CD14-positive monocyte (primary cell): Measurements from ENCODE around the gene DUS2. TPM values are rescaled to one million over a fixed set of nuclear protein-coding genes. Genes with fewer than 3 reads are reported as not detected.

Experiments used
- DNase-seq, 3 donors: peaks; one replicate each; pipeline ENCODE4 v3.0.0-alpha.2; 2011 to 2022
- H2AFZ ChIP-seq: 2 replicates; pipeline ENCODE4 v1.6.0; 2012; ENCODE audit warnings: mild to moderate bottlenecking, low read depth, low read length, inconsistent platforms; ENCODE audit not compliant: insufficient read depth, poor library complexity, severe bottlenecking
- H3K27ac ChIP-seq, 2 donors: 1 replicate in 1 of 2; 2 replicates in 1 of 2; pipeline ENCODE4 v1.5.1; 2012 to 2013; ENCODE audit warnings: low read length in 2 of 2, control low read depth in 1 of 2, inconsistent platforms in 1 of 2, low read depth in 1 of 2, mild to moderate bottlenecking in 1 of 2
- H3K27me3 ChIP-seq, 2 donors: one replicate each; pipeline versions ENCODE4 v1.6.0 to v1.6.1; 2011 to 2013; ENCODE audit warnings: low read length in 2 of 2; ENCODE audit not compliant: control insufficient read depth in 2 of 2, insufficient read depth in 2 of 2
- H3K36me3 ChIP-seq, 2 donors: replicated peaks in 1 of 2; 1 replicate in 1 of 2; 2 replicates in 1 of 2; pipeline versions ENCODE4 v1.5.1 to v1.6.1; 2012 to 2013; ENCODE audit warnings: low read length in 2 of 2, control low read depth in 1 of 2, inconsistent platforms in 1 of 2, mild to moderate bottlenecking in 1 of 2; ENCODE audit not compliant: insufficient read depth in 2 of 2, control insufficient read depth in 1 of 2
- H3K4me1 ChIP-seq, 2 donors: 1 replicate in 1 of 2; 2 replicates in 1 of 2; pipeline versions ENCODE4 v1.5.1 to v1.6.1; 2012 to 2013; ENCODE audit warnings: low read length in 2 of 2, control low read depth in 1 of 2, inconsistent platforms in 1 of 2, mild to moderate bottlenecking in 1 of 2, moderate library complexity in 1 of 2; ENCODE audit not compliant: insufficient read depth in 2 of 2, control insufficient read depth in 1 of 2
- H3K4me2 ChIP-seq: replicated peaks from 2 replicates; pipeline ENCODE3; 2012; ENCODE audit warnings: low read length, moderate library complexity, mild to moderate bottlenecking; ENCODE audit not compliant: poor library complexity, severe bottlenecking; ENCODE audit errors: extremely low read depth
- H3K4me3 ChIP-seq, 3 experiments: fragments of 200-600 bp in 1 of 3; sonication (generic) in 1 of 3; replicated peaks in 1 of 3; 1 replicate in 2 of 3; 2 replicates in 1 of 3; pipeline ENCODE4 v1.5.1; 2011 to 2013; ENCODE audit warnings: low read length in 3 of 3, mild to moderate bottlenecking in 3 of 3, control low read depth in 2 of 3, low read depth in 2 of 3, inconsistent platforms in 1 of 3, moderate library complexity in 1 of 3
- H3K79me2 ChIP-seq: 2 replicates; pipeline ENCODE4 v1.6.0; 2012; ENCODE audit warnings: mild to moderate bottlenecking, control low read depth, inconsistent platforms, low read length, moderate library complexity; ENCODE audit not compliant: insufficient read depth
- H3K9ac ChIP-seq: 2 replicates; pipeline ENCODE4 v1.6.0; 2017; ENCODE audit warnings: low read length, mild to moderate bottlenecking; ENCODE audit not compliant: insufficient read depth, poor library complexity, severe bottlenecking
- H3K9me3 ChIP-seq, 2 donors: replicated peaks in 1 of 2; 1 replicate in 1 of 2; 2 replicates in 1 of 2; pipeline versions ENCODE4 v1.5.1 to v1.6.1; 2012 to 2013; ENCODE audit warnings: low read length in 2 of 2, control low read depth in 1 of 2; ENCODE audit not compliant: control insufficient read depth in 1 of 2, insufficient read depth in 1 of 2
- H4K20me1 ChIP-seq: 2 replicates; pipeline ENCODE4 v1.6.0; 2012; ENCODE audit warnings: mild to moderate bottlenecking, low read length, control low read depth, moderate library complexity; ENCODE audit not compliant: insufficient read depth
- H3K27ac Mint-ChIP-seq, 7 donors: one replicate each; pipeline ENCODE4 v1.8.0; 2020; ENCODE audit warnings: mild to moderate bottlenecking in 7 of 7, mixed read lengths in 7 of 7, moderate library complexity in 6 of 7, inconsistent platforms in 2 of 7
- H3K27me3 Mint-ChIP-seq, 3 donors: one replicate each; pipeline ENCODE4 v1.8.0; 2021 to 2022; ENCODE audit warnings: low read depth in 3 of 3, mild to moderate bottlenecking in 3 of 3, mixed read lengths in 3 of 3, moderate library complexity in 3 of 3, inconsistent platforms in 1 of 3
- H3K36me3 Mint-ChIP-seq, 2 donors: one replicate each; pipeline ENCODE4 v1.8.0; 2020; ENCODE audit warnings: mixed read lengths in 2 of 2, inconsistent platforms in 1 of 2, mild to moderate bottlenecking in 1 of 2
- H3K4me1 Mint-ChIP-seq: one replicate; pipeline ENCODE4 v1.8.0; 2020; ENCODE audit warnings: mild to moderate bottlenecking, mixed read lengths
- H3K4me3 Mint-ChIP-seq, 2 donors: one replicate each; pipeline ENCODE4 v1.8.0; 2020; ENCODE audit warnings: mild to moderate bottlenecking in 2 of 2, mixed read lengths in 2 of 2, moderate library complexity in 1 of 2
- H3K9me3 Mint-ChIP-seq, 7 donors: one replicate each; pipeline ENCODE4 v1.8.0; 2020 to 2022; ENCODE audit warnings: mixed read lengths in 7 of 7, mild to moderate bottlenecking in 6 of 7, moderate library complexity in 6 of 7, inconsistent platforms in 2 of 7
- WGBS: methylation state at CpG from one replicate; pipeline ENCODE4 v1.1.5; 2013; ENCODE audit warnings: missing lambda C conversion rate; ENCODE audit not compliant: insufficient coverage; 5-methylcytosine and 5-hydroxymethylcytosine counted together
- intact Hi-C, 2 donors: fragments of 100-400 bp; cut with micrococcal nuclease; formaldehyde crosslinking; loops; one replicate each; pipeline versions ENCODE4 v1.15.0 to v1.15.1; 2023
- polyA plus RNA-seq, 3 donors: library from polyadenylated mRNA; depleted of rRNA in 1 of 3; unstranded in 2 of 3; stranded (reverse) in 1 of 3; fragments of 300-500 nt in 2 of 3; fragments of >200 nt in 1 of 3; fragmentation: Illumina TruSeq in 2 of 3; gene quantifications; 1 replicate in 2 of 3; 2 replicates in 1 of 3; pipeline ENCODE4 v1.2.3, GENCODE V29; 2012 to 2021
- TF ChIP-seq, protein P1 (sequence below): fragments of 200-600 bp; IDR thresholded peaks from one replicate; pipeline ENCODE4 v1.8.0; 2022; ENCODE audit warnings: antibody characterized with exemption, mild to moderate bottlenecking

Gene DUS2
- polyA plus RNA-seq, 3 donors: 18.4 to 40.7 (median 33.2) TPM

DNA sequence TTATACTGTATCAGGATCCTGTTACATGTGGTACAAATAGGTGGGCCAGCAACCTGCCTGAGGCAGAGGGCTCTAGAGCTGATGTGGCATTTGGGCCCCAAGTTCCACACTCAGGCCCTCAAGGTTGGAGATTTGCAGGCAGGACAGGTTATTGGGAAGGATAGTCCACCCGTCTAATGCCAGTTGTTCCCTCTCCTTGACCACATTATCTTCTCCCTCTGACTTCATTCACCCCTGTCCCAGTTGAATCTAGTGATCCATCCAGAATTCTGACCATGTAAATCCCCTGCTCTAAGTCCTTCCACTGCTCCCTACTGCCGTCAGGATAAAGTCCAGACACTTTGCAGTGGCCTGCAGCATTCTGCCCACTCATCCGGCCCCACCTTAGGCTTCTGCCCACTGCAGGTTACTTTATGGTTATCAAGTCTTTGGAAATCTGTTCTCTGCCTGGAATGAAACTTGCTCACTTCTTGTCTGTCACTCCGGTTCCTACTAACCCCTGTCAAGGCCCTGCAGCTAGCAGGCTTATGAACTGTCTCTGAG is 60.2 kb downstream of the DUS2 start:
- Histone ChIP-seq H3K4me1 (peaks cover 66 to 85% of the 10 kb centered on the region in 2 donors), H3K27me3 (no peaks in the 10 kb centered on the region), H2AFZ (peak overlapping the region; percentile 99), H3K36me3 (peaks cover 5 to 10% of the 10 kb centered on the region in 2 donors), H3K79me2 (peaks cover 37% of the 10 kb centered on the region), H3K27ac (peak overlapping the region; percentile 8 to 91), H4K20me1 (peaks cover 26% of the 10 kb centered on the region), H3K9me3 (no peaks in the 10 kb centered on the region), H3K4me2 (peak overlapping the region; percentile 100), H3K9ac (no peak overlapping the region), H3K4me3 (peak overlapping the region in 1 of 3 experiments; percentile 98)
- Mint-ChIP-seq H3K36me3 (peaks cover 7 to 20% of the 10 kb centered on the region in 2 donors), H3K4me1 (peaks cover 75% of the 10 kb centered on the region), H3K9me3 (no peaks in the 10 kb centered on the region), H3K4me3 (peak overlapping the region in 1 of 2 donors; percentile 86), H3K27ac (peak overlapping the region; percentile 85 to 97 (median 93)), H3K27me3 (peaks cover 0 to 2% (median 0%) of the 10 kb centered on the region in 3 donors)
- DNase-seq: no peak
- TF ChIP-seq, protein P1, sequence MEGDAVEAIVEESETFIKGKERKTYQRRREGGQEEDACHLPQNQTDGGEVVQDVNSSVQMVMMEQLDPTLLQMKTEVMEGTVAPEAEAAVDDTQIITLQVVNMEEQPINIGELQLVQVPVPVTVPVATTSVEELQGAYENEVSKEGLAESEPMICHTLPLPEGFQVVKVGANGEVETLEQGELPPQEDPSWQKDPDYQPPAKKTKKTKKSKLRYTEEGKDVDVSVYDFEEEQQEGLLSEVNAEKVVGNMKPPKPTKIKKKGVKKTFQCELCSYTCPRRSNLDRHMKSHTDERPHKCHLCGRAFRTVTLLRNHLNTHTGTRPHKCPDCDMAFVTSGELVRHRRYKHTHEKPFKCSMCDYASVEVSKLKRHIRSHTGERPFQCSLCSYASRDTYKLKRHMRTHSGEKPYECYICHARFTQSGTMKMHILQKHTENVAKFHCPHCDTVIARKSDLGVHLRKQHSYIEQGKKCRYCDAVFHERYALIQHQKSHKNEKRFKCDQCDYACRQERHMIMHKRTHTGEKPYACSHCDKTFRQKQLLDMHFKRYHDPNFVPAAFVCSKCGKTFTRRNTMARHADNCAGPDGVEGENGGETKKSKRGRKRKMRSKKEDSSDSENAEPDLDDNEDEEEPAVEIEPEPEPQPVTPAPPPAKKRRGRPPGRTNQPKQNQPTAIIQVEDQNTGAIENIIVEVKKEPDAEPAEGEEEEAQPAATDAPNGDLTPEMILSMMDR: no peak
- WGBS: 73% methylated on average over 4 of the region's 4 CpGs
- intact Hi-C loops: loop anchor here (5.0 to 10.0 kb wide), 6 partner anchors 161 to 1559 kb away; partner anchors contain the start of genes C16orf86 (in 2 of the 2), ENKD1 (in 2 of the 2), ACD (in 1 of the 2) and GFOD2 (in 1 of the 2)

- intact Hi-C loops: loop anchor here (5.0 to 10.0 kb wide), 6 partner anchors 161 to 1559 kb away; partner anchors contain the start of genes C16orf86 (in 2 of the 2), ENKD1 (in 2 of the 2), ACD (in 1 of the 2) and GFOD2 (in 1 of the 2)
- H3K9me3 Mint-ChIP-seq: no peaks in the 10 kb centered on the region
- Histone ChIP-seq H2AFZ (peak overlapping the region; percentile 99), H3K27ac (peak overlapping the region; percentile 91 to 92), H3K36me3 (peaks cover 0 to 3% of the 10 kb centered on the region in 2 donors), H4K20me1 (peaks cover 32% of the 10 kb centered on the region), H3K79me2 (peaks cover 44% of the 10 kb centered on the region), H3K4me2 (peak overlapping the region; percentile 100), H3K9ac (peak overlapping the region; percentile 75), H3K27me3 (no peaks in the 10 kb centered on the region), H3K4me3 (peak overlapping the region; percentile 75 to 98 (median 87)), H3K4me1 (peaks cover 60 to 78% of the 10 kb centered on the region in 2 donors), H3K9me3 (no peaks in the 10 kb centered on the region)
- H3K4me3 Mint-ChIP-seq: peak overlapping the region; percentile 80 to 86
- peak overlapping the region; percentile 85 to 97 (median 93) for H3K27ac Mint-ChIP-seq
- peaks cover 75% of the 10 kb centered on the region for H3K4me1 Mint-ChIP-seq
- H3K27me3 Mint-ChIP-seq: peaks cover 0 to 2% (median 0%) of the 10 kb centered on the region in 3 donors
- peaks cover 2 to 15% of the 10 kb centered on the region in 2 donors for H3K36me3 Mint-ChIP-seq
- no peak for DNase-seq
- WGBS: 43% methylated on average over 17 of the region's 21 CpGs
- TF ChIP-seq, protein P1: no peak
Measured at GRCh38 chr16:68083861-68084503, 60.9 kb downstream of the DUS2 start.
